Measurements from ENCODE around the gene TEX48.

- TF ChIP-seq PKNOX1 (IDR thresholded peaks at IDR 0.05) (no peak), SUZ12 (IDR thresholded peaks at IDR 0.05) (no peak), BHLHE40 (IDR thresholded peaks at IDR 0.05; ENCODE audit: borderline replicate concordance) (no peak)
Measured at GRCh38 chr9:114634387-114634786, 47.6 kb downstream of the TEX48 start.

Data from HEK293T (cell line).